HCT116 (cell line): ENCODE measurements around the gene SPAM1. TPM values are rescaled to one million over a fixed set of nuclear protein-coding genes. Genes with fewer than 3 reads are reported as not detected.

Experiments used
- ATAC-seq: fragments of 200-7000 bp; cut with Tn5 transposase; 2 replicates; pipeline ENCODE4 v1.9.1; 2020; ENCODE audit warnings: mild to moderate bottlenecking, moderate library complexity
- BruUV-seq: library from RNA; stranded (reverse); fragments of 400-500 nt; replicated peaks from 2 replicates; lab custom pipeline; 2021; lab: Mats Ljungman, UMichigan
- CTCF ChIA-PET: fragments of 300-600 bp; sonication (Branson Sonifier 250); formaldehyde crosslinking; loops from one replicate; lab custom pipeline; 2021; ENCODE audit warnings: antibody characterized with exemption; lab: Charles Lee
- POLR2A ChIA-PET: fragments of 300-600, 350-600 bp; sonication (Branson Sonifier 250); formaldehyde crosslinking; loops from one replicate; lab custom pipeline; 2021; ENCODE audit warnings: antibody characterized with exemption; lab: Charles Lee
- RAD21 ChIA-PET, 2 experiments: fragments of 300-600 bp; sonication (Branson Sonifier 250); formaldehyde crosslinking; loops; one replicate each; lab custom pipeline; 2023; ENCODE audit warnings: low total read pairs in 2 of 2; ENCODE audit not compliant: uncharacterized antibody in 2 of 2, unreplicated experiment in 2 of 2, low non-redundant PET in 1 of 2; lab: Charles Lee
- DNase-seq: peaks from one replicate; pipeline ENCODE4 v3.0.0-alpha.2; 2010; ENCODE audit warnings: low read depth, low spot score
- H2AFZ ChIP-seq: fragments of 200-600 bp; shearing (Covaris generic), sonication (generic); 2 replicates; pipeline ENCODE4 v1.6.1; 2017; ENCODE audit warnings: low read depth, mixed run types, mixed read lengths, antibody characterized with exemption, low read length; ENCODE audit not compliant: poor library complexity, severe bottlenecking
- H3K27ac ChIP-seq: 2 replicates; pipeline ENCODE4 v1.5.1; 2012; ENCODE audit warnings: low read depth, low read length
- H3K27me3 ChIP-seq: fragments of 200-600 bp; sonication (generic); 2 replicates; pipeline ENCODE4 v1.6.1; 2016; ENCODE audit warnings: mixed run types, low read length, mixed read lengths; ENCODE audit not compliant: insufficient read depth
- H3K36me3 ChIP-seq, 2 experiments: fragments of 200-500 bp in 1 of 2; fragments of 200-600 bp in 1 of 2; sonication (Bioruptor generic) in 1 of 2; sonication (generic) in 1 of 2; 2 replicates each; pipeline versions ENCODE4 v1.5.1 to v1.6.1; 2014 to 2016; ENCODE audit warnings: low read length in 2 of 2, inconsistent platforms in 1 of 2, mixed read lengths in 1 of 2, mixed run types in 1 of 2; ENCODE audit not compliant: insufficient read depth in 2 of 2, control insufficient read depth in 1 of 2
- H3K4me1 ChIP-seq, 2 experiments: fragments of 200-600 bp in 1 of 2; sonication (generic) in 1 of 2; 2 replicates each; pipeline versions ENCODE4 v1.5.1 to v1.6.1; 2012 to 2017; ENCODE audit warnings: low read length in 2 of 2, inconsistent platforms in 1 of 2, mild to moderate bottlenecking in 1 of 2, mixed read lengths in 1 of 2, mixed run types in 1 of 2, moderate library complexity in 1 of 2; ENCODE audit not compliant: insufficient read depth in 2 of 2, control insufficient read depth in 1 of 2
- H3K4me2 ChIP-seq: fragments of 200-600 bp; sonication (generic); 2 replicates; pipeline ENCODE4 v1.6.1; 2017; ENCODE audit warnings: mixed run types, low read length, mixed read lengths
- H3K4me3 ChIP-seq, 2 experiments: fragments of 200-600 bp in 1 of 2; sonication (generic) in 1 of 2; replicated peaks in 1 of 2; 2 replicates each; pipeline ENCODE4 v1.5.1; 2011 to 2016; ENCODE audit warnings: low read length in 2 of 2, control low read depth in 1 of 2, low read depth in 1 of 2, mild to moderate bottlenecking in 1 of 2, mixed read lengths in 1 of 2, mixed run types in 1 of 2
- H3K79me2 ChIP-seq: fragments of 200-600 bp; sonication (generic); 2 replicates; pipeline ENCODE4 v1.6.1; 2017; ENCODE audit warnings: mild to moderate bottlenecking, mixed run types, low read length, moderate library complexity, mixed read lengths; ENCODE audit not compliant: insufficient read depth
- H3K9ac ChIP-seq: fragments of 200-600 bp; sonication (generic); 2 replicates; pipeline ENCODE4 v1.6.1; 2016; ENCODE audit warnings: low read length, mixed read lengths
- H3K9me2 ChIP-seq: fragments of 200-600 bp; sonication (generic), shearing (Covaris generic); 2 replicates; pipeline ENCODE4 v1.6.1; 2017; ENCODE audit warnings: mixed run types, mild to moderate bottlenecking, moderate library complexity; ENCODE audit not compliant: insufficient read depth
- H3K9me3 ChIP-seq, 2 experiments: fragments of 200-500 bp in 1 of 2; fragments of 200-600 bp in 1 of 2; sonication (Bioruptor generic) in 1 of 2; sonication (generic) in 1 of 2; 2 replicates each; pipeline ENCODE4 v1.6.1; 2014 to 2017; ENCODE audit warnings: low read length in 2 of 2, mixed read lengths in 2 of 2, inconsistent platforms in 1 of 2, low read depth in 1 of 2, mild to moderate bottlenecking in 1 of 2, mixed run types in 1 of 2, moderate library complexity in 1 of 2; ENCODE audit not compliant: control insufficient read depth in 1 of 2, insufficient read depth in 1 of 2
- H4K20me1 ChIP-seq: fragments of 200-600 bp; sonication (generic), shearing (Covaris generic); 2 replicates; pipeline ENCODE4 v1.6.1; 2017; ENCODE audit warnings: mixed run types, mild to moderate bottlenecking, moderate library complexity; ENCODE audit not compliant: insufficient read depth
- ATF3 ChIP-seq: IDR thresholded peaks from 2 replicates; pipeline ENCODE4 v1.6.1; 2012
- CEBPB ChIP-seq: IDR thresholded peaks from 2 replicates; pipeline ENCODE4 v1.6.1; 2012; ENCODE audit warnings: low read depth
- CTCF ChIP-seq, 3 experiments: fragments of 200-600 bp in 1 of 3; sonication (generic) in 1 of 3; IDR thresholded peaks in 2 of 3; conservative IDR thresholded peaks in 1 of 3; 2 replicates each; pipeline ENCODE4 v1.5.1; 2012 to 2017; ENCODE audit warnings: low read depth in 2 of 3, low read length in 2 of 3, antibody characterized with exemption in 1 of 3, borderline replicate concordance in 1 of 3, control low read depth in 1 of 3, mild to moderate bottlenecking in 1 of 3, mixed read lengths in 1 of 3, mixed run types in 1 of 3, moderate library complexity in 1 of 3; ENCODE audit not compliant: insufficient read depth in 1 of 3
- EGR1 ChIP-seq: IDR thresholded peaks from 2 replicates; pipeline ENCODE4 v1.6.1; 2012; ENCODE audit warnings: low read depth
- ELF1 ChIP-seq: IDR thresholded peaks from 2 replicates; pipeline ENCODE4 v1.6.1; 2012; ENCODE audit warnings: low read depth, borderline replicate concordance
- EZH2 ChIP-seq: fragments of 200-600 bp; sonication (generic); IDR thresholded peaks from 2 replicates; pipeline ENCODE4 v1.6.1; 2017; ENCODE audit warnings: antibody characterized with exemption, mixed run types
- EZH2phosphoT487 ChIP-seq: fragments of 200-600 bp; IDR thresholded peaks from 2 replicates; pipeline ENCODE4 v1.6.1; 2018; ENCODE audit warnings: antibody characterized with exemption, borderline replicate concordance
- JUND ChIP-seq: IDR thresholded peaks from 2 replicates; pipeline ENCODE4 v1.6.1; 2012
- POLR2AphosphoS5 ChIP-seq: IDR thresholded peaks from 2 replicates; pipeline ENCODE4 v1.6.1; 2011; ENCODE audit warnings: mild to moderate bottlenecking, low read depth, low read length, moderate library complexity
- SP1 ChIP-seq: IDR thresholded peaks from 2 replicates; pipeline ENCODE4 v1.6.1; 2012; ENCODE audit warnings: low read depth
- SRF ChIP-seq: IDR thresholded peaks from 2 replicates; pipeline ENCODE4 v1.6.1; 2012; ENCODE audit warnings: low read depth
- TCF7L2 ChIP-seq: IDR thresholded peaks from 2 replicates; pipeline ENCODE4 v1.7.0; 2011; ENCODE audit warnings: borderline replicate concordance, inconsistent platforms; ENCODE audit not compliant: insufficient read depth, insufficient read length; ENCODE audit errors: extremely low read depth
- YY1 ChIP-seq: IDR thresholded peaks from 2 replicates; pipeline ENCODE4 v1.6.1; 2011; ENCODE audit warnings: low read length, low read depth, moderate library complexity, mild to moderate bottlenecking; ENCODE audit not compliant: insufficient replicate concordance; ENCODE audit errors: extremely low read depth
- ZFX ChIP-seq: fragments of 450-650 bp; IDR thresholded peaks from 2 replicates; pipeline ENCODE4 v1.6.1; 2017
- ZNF274 ChIP-seq: fragments of 200-500 bp; sonication (Bioruptor generic); IDR thresholded peaks from 2 replicates; pipeline ENCODE4 v1.6.1; 2014; ENCODE audit warnings: mild to moderate bottlenecking, low read depth, low read length, inconsistent platforms
- intact Hi-C: fragments of 100-400 bp; cut with micrococcal nuclease; formaldehyde crosslinking; loops from 2 replicates; pipeline ENCODE4 v1.10.0; 2022
- total RNA-seq: library from RNA; stranded (reverse); gene quantifications from one replicate; pipeline ENCODE4 v1.2.1, GENCODE V29; 2021; ENCODE audit not compliant: unreplicated experiment
- TF ChIP-seq, protein P1 (sequence below): IDR thresholded peaks from 2 replicates; pipeline ENCODE4 v1.6.1; 2011; ENCODE audit warnings: mild to moderate bottlenecking, low read length, moderate library complexity; ENCODE audit not compliant: insufficient replicate concordance; ENCODE audit errors: extremely low read depth

Gene SPAM1
- total RNA-seq, 1 experiment from 2014 or later: not detected

GRCh38 chr7:123941391-123942180 is 16.5 kb downstream of the SPAM1 start:
- ChIA-PET RAD21 (no interaction called here), POLR2A (no interaction called here), CTCF (interaction anchor here (1.3 kb wide), 1 partner anchor 259 kb away, joined by 3 read pairs; no protein-coding TSS in a partner anchor)
- ATAC-seq (no peak), DNase-seq (no peak)
- Histone ChIP-seq H3K79me2 (no peaks in the 10 kb centered on the region), H3K4me2 (no peak overlapping the region), H3K4me3 (no peak overlapping the region), H3K27ac (no peak overlapping the region), H3K9me3 (no peaks in the 10 kb centered on the region), H3K4me1 (0 out of 4 replicates have a peak, but pooled peaks cover 0 to 3% of the 10 kb centered on the region in 2 experiments), H3K36me3 (no peaks in the 10 kb centered on the region), H2AFZ (no peak overlapping the region), H3K9me2 (no peaks in the 10 kb centered on the region), H3K9ac (no peak overlapping the region), H4K20me1 (no peaks in the 10 kb centered on the region), H3K27me3 (no peaks in the 10 kb centered on the region)
- intact Hi-C loops: no loop called here
- BruUV-seq: no TSS peak
- TF ChIP-seq, protein P1, sequence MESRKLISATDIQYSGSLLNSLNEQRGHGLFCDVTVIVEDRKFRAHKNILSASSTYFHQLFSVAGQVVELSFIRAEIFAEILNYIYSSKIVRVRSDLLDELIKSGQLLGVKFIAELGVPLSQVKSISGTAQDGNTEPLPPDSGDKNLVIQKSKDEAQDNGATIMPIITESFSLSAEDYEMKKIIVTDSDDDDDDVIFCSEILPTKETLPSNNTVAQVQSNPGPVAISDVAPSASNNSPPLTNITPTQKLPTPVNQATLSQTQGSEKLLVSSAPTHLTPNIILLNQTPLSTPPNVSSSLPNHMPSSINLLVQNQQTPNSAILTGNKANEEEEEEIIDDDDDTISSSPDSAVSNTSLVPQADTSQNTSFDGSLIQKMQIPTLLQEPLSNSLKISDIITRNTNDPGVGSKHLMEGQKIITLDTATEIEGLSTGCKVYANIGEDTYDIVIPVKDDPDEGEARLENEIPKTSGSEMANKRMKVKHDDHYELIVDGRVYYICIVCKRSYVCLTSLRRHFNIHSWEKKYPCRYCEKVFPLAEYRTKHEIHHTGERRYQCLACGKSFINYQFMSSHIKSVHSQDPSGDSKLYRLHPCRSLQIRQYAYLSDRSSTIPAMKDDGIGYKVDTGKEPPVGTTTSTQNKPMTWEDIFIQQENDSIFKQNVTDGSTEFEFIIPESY: no peak
- TF ChIP-seq EZH2 (no peak), YY1 (no peak), CTCF (IDR thresholded peaks at IDR 0.05 in 2 of 3, conservative IDR thresholded peaks at IDR 0.05 in 1 of 3; ENCODE audit: borderline replicate concordance in 1 of 3, insufficient read depth in 1 of 3, low read depth in 2 of 3, low read length in 2 of 3) (no peak), SP1 (no peak), ELF1 (no peak), SRF (no peak), POLR2AphosphoS5 (no peak), ATF3 (no peak), EZH2phosphoT487 (no peak), EGR1 (no peak), ZNF274 (no peak), TCF7L2 (no peak), JUND (no peak), CEBPB (no peak), ZFX (no peak)
